Nephron progenitor cell (in vitro differentiated cells): ENCODE results near the gene DCAF10.
"Not testable (repeated sequence)": the region's sequence is repeated elsewhere in the genome, so short reads cannot be mapped to it uniquely, and the experiment has no call there.

Experiments
- DNase-seq: peaks from one replicate; pipeline ENCODE4 v3.0.0; 2021
- H3K27ac Mint-ChIP-seq: 2 replicates; pipeline ENCODE4 v1.8.0; 2021; ENCODE audit warnings: mild to moderate bottlenecking, moderate library complexity, mixed read lengths
- H3K27me3 Mint-ChIP-seq: 2 replicates; pipeline ENCODE4 v1.8.0; 2021; ENCODE audit warnings: mild to moderate bottlenecking, low read depth, mixed read lengths; ENCODE audit not compliant: poor library complexity
- H3K36me3 Mint-ChIP-seq: 2 replicates; pipeline ENCODE4 v1.8.0; 2021; ENCODE audit warnings: low read depth, mixed read lengths
- H3K4me1 Mint-ChIP-seq: 2 replicates; pipeline ENCODE4 v1.8.0; 2021; ENCODE audit warnings: mixed read lengths
- H3K4me3 Mint-ChIP-seq: 2 replicates; pipeline ENCODE4 v1.8.0; 2021; ENCODE audit warnings: mild to moderate bottlenecking, moderate library complexity, mixed read lengths
- H3K9me3 Mint-ChIP-seq: 2 replicates; pipeline ENCODE4 v1.8.0; 2021; ENCODE audit warnings: mild to moderate bottlenecking, moderate library complexity, mixed read lengths
- CTCF ChIP-seq: fragments of 200-600 bp; sonication (generic); IDR thresholded peaks from 2 replicates; pipeline ENCODE4 v1.5.0; 2021; ENCODE audit warnings: antibody characterized with exemption

Gene DCAF10

GRCh38 chr9:37862530-37862929 is 61.9 kb downstream of the DCAF10 start:
- H3K9me3 Mint-ChIP-seq, result no peaks in the 10 kb centered on the region
- DNase-seq, result no peak
- H3K4me1 Mint-ChIP-seq, result no peaks in the 10 kb centered on the region
- H3K27me3 Mint-ChIP-seq, result no peaks in the 10 kb centered on the region
- TF ChIP-seq CTCF, result no peak
- H3K27ac Mint-ChIP-seq, result no peak overlapping the region
- no peak overlapping the region for H3K4me3 Mint-ChIP-seq
- H3K36me3 Mint-ChIP-seq, result peaks cover 26% of the 10 kb centered on the region

GRCh38 chr9:37870081-37870798 is 69.6 kb downstream of the DCAF10 start:
- no peak overlapping the region for H3K4me3 Mint-ChIP-seq
- no peak overlapping the region for H3K27ac Mint-ChIP-seq
- no peaks in the 10 kb centered on the region for H3K4me1 Mint-ChIP-seq
- no peaks in the 10 kb centered on the region for H3K27me3 Mint-ChIP-seq
- DNase-seq, result no peak
- peaks cover 16% of the 10 kb centered on the region for H3K36me3 Mint-ChIP-seq
- TF ChIP-seq CTCF, result no peak
- H3K9me3 Mint-ChIP-seq, result no peaks in the 10 kb centered on the region

GRCh38 chr9:37870799-37871176 is 70.2 kb downstream of the DCAF10 start:
- Mint-ChIP-seq H3K9me3 (peaks cover 4% of the 10 kb centered on the region), H3K4me3 (no peak overlapping the region), H3K27ac (no peak overlapping the region), H3K27me3 (no peaks in the 10 kb centered on the region), H3K36me3 (peaks cover 22% of the 10 kb centered on the region), H3K4me1 (no peaks in the 10 kb centered on the region)
- no peak for TF ChIP-seq CTCF
- DNase-seq, result no peak

- H3K27ac Mint-ChIP-seq, result no peak overlapping the region
- TF ChIP-seq CTCF, result no peak
- H3K4me3 Mint-ChIP-seq, result no peak overlapping the region
- no peaks in the 10 kb centered on the region for H3K4me1 Mint-ChIP-seq
- peaks cover 25% of the 10 kb centered on the region for H3K9me3 Mint-ChIP-seq
- H3K27me3 Mint-ChIP-seq, result no peaks in the 10 kb centered on the region
- no peak for DNase-seq
- H3K36me3 Mint-ChIP-seq, result peaks cover 44% of the 10 kb centered on the region
These were observed 73.4 kb downstream of the DCAF10 start for GRCh38 chr9:37873955-37874354.

GRCh38 chr9:37876376-37876775 is 75.8 kb downstream of the DCAF10 start:
- no peak for DNase-seq
- H3K36me3 Mint-ChIP-seq, result peaks cover 59% of the 10 kb centered on the region
- H3K4me1 Mint-ChIP-seq, result no peaks in the 10 kb centered on the region
- H3K9me3 Mint-ChIP-seq, result peaks cover 27% of the 10 kb centered on the region
- H3K27ac Mint-ChIP-seq, result no peak overlapping the region
- H3K27me3 Mint-ChIP-seq, result no peaks in the 10 kb centered on the region
- no peak overlapping the region for H3K4me3 Mint-ChIP-seq
- TF ChIP-seq CTCF, result no peak

- Mint-ChIP-seq H3K4me1 (no peaks in the 10 kb centered on the region), H3K4me3 (no peak overlapping the region), H3K27me3 (no peaks in the 10 kb centered on the region), H3K9me3 (peaks cover 20% of the 10 kb centered on the region), H3K27ac (no peak overlapping the region), H3K36me3 (peaks cover 65% of the 10 kb centered on the region)
- no peak for TF ChIP-seq CTCF
- DNase-seq, result no peak
These were observed 80.4 kb downstream of the DCAF10 start for GRCh38 chr9:37880916-37881479.

GRCh38 chr9:37887977-37888583 is 87.5 kb downstream of the DCAF10 start:
- H3K4me1 Mint-ChIP-seq, H3K4me3 Mint-ChIP-seq, H3K27me3 Mint-ChIP-seq, H3K27ac Mint-ChIP-seq, H3K9me3 Mint-ChIP-seq, DNase-seq: not testable (repeated sequence)
- H3K36me3 Mint-ChIP-seq, result peaks cover 69% of the 10 kb centered on the region
